KBM-7 (cell line): ENCODE measurements around the gene USP46.
A peak's percentile ranks its signal among the peaks of the same experiment; 100 is the strongest.

Experiments used
- DNase-seq: peaks from one replicate; pipeline ENCODE4 v3.0.0-alpha.2; 2015
- in situ Hi-C: fragments of 300-500 bp; cut with MboI; formaldehyde crosslinking; loops from 2 replicates; pipeline ENCODE4 v1.14.3; 2020; ENCODE audit warnings: low sequenced_read_pairs, low pct_unique_long_range_greater_than_20kb, mixed read lengths

Gene USP46

DNA sequence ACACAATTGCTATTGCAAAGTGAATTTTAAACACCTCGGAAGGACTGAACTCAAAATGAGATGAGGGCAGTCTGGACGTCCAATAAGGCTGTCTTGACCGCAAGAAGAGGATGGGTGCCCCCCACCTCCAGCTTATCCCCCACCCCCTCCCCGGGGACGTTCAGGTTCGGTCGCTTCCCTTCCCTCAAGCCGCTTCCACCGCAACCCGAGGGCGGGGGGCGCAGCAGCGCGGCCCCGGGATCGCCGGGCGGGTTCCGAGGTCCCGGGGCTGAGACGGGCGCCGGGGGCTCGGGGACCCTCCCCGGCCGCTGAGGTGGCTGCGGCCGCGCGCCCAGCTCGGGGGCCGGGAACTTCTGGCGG, 480 bp downstream of the USP46 start:
- in situ Hi-C loops: no loop called here
- no peak for DNase-seq

- in situ Hi-C loops: no loop called here
- DNase-seq: no peak
Observed at GRCh38 chr4:52657618-52658501, 1.2 kb downstream of the USP46 start.

DNA sequence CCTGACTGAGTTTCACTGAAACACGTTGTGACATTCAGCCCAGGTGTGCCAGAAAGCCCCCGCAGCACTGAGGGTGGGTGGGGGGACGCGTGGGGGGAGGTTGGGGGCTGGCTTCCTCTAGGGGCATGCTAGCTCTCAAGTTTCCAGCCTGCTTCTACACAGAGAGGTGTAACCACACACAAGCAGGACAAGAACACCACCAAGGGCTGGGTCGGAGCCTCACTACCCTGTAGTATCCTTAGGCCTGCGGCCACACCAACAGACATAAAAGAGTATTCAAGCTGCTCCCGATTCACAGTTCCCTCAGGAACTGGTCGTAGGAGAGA, 1.8 kb downstream of the USP46 start:
- no peak for DNase-seq
- in situ Hi-C loops: no loop called here

DNA sequence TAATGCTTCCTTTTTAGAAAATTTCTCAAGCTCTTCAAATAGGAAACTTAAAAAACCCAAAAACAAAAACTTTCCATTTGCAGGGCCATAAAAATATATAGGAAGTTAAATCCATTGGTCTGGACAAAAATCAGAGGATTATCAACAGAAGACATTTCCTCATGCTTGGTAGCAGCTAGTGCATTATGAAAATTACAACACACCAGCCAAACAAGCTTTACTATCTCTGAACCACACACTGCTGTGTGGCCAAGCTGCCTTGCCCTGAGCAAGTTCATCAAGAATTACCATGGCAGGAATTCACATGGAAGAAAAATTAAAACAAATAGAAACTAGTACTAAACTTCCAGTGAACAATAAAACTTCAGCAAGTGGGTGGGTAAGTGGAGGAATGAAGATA, 3.6 kb downstream of the USP46 start:
- in situ Hi-C loops: no loop called here
- DNase-seq: no peak

GRCh38 chr4:52651996-52652672, 7.0 kb downstream of the USP46 start:
- no peak for DNase-seq
- in situ Hi-C loops: no loop called here

DNA sequence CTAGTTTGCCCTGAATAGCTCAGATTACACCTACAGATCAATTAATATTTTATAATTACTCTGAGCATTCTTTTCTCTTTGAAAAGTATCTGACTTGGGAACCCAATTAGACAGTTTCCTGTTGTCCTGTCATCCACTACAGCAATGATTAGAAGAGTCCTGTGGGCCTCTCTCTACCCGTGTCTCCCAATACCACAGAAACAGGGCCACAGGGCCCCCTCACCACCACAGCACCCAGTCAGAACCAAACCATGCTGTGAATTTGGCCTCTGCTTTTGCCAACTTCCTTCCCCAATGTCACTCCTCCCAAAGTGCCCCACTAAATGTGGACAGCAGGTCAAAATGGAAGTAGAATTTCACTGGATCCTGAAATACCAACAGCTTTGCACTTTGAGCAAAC, 10.3 kb downstream of the USP46 start:
- in situ Hi-C loops: no loop called here
- no peak for DNase-seq

- no peak for DNase-seq
- in situ Hi-C loops: no loop called here
Observed at GRCh38 chr4:52646741-52647140, 12.4 kb downstream of the USP46 start.

- no peak for DNase-seq
- in situ Hi-C loops: no loop called here
Observed at GRCh38 chr4:52646096-52646495, 13.0 kb downstream of the USP46 start.

GRCh38 chr4:52645300-52645699, 13.8 kb downstream of the USP46 start:
- DNase-seq: no peak
- in situ Hi-C loops: no loop called here

DNA sequence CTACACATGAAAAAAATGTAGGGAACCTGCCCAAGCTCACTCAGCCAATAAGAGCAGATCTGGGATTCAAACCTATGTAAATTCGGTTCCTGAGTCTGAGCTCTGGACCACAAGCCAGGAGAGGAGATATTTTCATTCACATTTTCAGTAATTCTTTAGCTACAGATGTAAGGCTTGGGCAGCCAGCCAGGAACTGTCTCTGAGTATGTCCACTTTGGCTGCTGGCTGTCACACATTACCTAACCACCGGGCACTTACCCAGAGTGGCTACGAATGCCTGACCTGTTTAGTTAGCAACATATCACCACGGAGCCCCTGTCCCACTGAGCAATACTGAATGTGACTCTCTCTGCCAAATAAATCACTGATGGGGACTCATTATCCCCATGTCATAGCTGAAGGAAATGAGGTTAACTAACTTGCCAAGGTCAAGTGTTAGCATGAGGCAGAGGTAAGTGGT, 15.3 kb downstream of the USP46 start:
- no peak for DNase-seq
- in situ Hi-C loops: no loop called here

GRCh38 chr4:52643190-52643589, 15.9 kb downstream of the USP46 start:
- in situ Hi-C loops: no loop called here
- no peak for DNase-seq

- in situ Hi-C loops: no loop called here
- no peak for DNase-seq
Observed at GRCh38 chr4:52641854-52642563, 17.1 kb downstream of the USP46 start.

DNA sequence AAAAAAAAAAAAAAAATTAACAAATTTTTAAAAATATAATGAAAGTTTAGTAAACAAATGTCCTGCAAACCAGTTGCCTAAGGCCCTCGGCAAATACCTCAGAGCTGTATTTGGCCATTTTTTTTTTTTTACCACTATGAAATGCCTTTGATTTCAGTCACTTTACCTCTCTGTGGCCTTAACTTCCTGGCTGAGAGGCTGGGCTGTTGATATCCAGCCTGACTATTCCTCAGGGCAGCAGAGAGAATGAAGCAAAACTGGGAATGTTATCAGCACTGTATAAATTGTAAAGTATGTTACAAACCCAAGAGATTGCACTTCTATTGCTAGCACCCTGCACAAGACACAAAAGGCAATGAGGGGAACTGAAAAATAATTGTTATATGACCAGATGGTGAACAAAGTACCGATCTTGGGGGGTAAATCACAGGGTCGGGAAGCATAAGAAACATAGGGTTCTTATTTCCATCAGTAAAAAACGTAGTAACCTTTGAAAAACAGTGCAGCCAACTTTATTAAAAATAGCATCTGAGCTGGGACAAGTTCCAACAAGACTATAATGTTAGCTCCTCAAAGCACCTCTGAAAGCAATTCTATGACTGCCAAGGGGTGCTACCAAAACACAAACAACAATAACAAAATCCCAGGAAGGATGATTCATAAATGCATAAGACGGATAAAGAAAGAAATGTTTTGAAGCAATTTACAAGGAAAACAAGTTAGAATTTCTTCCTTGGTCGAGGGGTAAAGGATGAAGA, 18.1 kb downstream of the USP46 start:
- in situ Hi-C loops: no loop called here
- no peak for DNase-seq

DNA sequence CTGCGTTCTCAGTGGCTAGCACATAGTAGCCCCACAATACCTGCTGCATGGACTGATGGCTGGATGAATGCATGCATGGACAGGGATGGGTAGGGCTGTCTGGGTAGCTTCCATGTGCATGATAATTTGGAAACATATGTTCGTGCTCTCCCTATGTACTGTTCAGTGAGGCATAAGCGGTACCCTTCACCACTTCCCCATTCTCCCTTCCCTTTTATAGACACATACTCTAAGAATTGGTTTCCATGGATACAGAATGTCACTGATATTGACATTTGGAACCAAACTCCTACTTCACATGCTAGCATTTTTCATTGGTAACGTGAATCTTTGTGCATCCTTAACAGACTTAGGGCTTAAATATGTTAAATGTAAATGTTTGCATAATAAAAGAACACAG, 20.4 kb downstream of the USP46 start:
- DNase-seq: peak; percentile 93
- in situ Hi-C loops: no loop called here

DNA sequence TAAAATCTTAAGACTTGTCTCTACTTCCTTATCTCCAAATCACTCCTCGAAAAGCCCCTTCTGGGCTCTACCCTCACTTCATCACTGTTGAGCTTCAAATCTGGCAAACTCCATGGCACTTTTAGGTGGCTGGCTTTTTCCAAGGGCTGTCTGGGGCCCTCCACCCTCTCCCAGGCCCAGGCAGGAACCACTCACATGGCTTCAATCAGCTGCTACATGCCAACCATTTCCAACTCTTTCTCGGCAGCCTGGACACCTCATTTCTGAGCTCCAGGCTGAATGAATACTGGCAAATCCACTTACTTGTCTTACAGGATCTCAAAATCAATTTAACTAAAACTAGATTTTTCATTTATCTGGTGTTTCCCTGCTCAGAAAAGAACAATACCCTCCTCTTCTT, 22.0 kb downstream of the USP46 start:
- in situ Hi-C loops: no loop called here

DNA sequence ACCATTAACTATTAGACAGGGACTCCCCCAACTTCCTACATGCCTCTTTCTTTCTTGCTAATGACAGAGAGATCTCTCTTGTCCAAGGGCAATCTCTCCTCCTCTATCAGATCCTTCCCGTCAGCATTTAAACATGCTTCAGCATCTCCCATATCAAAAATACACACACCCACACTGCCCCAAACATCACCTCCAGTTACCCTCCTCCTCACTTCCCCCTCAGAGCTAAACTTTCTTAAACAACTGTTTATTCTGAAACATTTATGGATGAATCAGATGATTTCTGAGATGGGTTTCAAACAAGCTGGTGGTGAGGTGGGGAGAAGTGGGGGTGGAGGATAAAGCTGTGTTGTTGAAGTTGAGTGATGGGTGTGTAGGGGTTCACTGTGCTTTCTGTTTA, 23.5 kb downstream of the USP46 start:
- in situ Hi-C loops: no loop called here
- no peak for DNase-seq

More for the DNA sequence above, 22.0 kb downstream of the USP46 start:
- no peak for DNase-seq

DNA sequence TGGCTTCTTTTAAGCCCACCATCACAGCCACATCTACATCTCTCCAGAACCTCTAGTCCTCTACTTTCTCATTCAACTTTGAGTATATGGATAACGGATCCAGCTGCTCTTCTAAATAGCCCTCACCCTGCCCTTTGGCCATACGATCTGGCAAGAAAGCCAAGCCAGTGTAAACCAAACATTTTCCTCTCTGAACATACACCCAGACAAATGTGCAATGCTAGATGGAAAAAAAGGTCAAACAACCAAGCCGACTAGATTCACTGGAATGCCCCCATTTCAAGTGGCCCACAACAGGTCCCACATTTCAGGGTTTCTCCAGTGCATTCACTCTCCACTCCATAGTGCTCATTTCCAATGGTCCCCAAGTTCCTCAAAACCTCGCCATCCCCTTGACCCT, 24.0 kb downstream of the USP46 start:
- DNase-seq: no peak
- in situ Hi-C loops: no loop called here

- in situ Hi-C loops: no loop called here
- no peak for DNase-seq
Observed at GRCh38 chr4:52633846-52634245, 25.3 kb downstream of the USP46 start.

DNA sequence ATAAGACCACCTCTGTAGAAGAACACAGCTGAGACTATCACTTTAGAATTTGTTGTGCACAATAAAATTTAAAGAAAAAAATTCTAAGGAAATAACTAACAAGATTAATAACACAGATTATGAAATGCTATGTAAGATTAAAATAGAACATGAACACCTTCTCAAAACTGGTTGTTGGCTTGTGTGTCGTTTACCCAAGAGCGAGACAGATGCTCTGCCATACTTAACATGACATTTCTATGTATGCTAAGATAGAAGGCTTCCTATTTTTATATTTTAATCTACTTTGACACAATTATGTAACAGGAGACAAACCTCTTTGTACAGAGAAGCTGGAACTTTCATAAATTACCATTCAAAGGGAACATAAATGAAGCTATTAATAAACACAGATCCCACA, 30.1 kb downstream of the USP46 start:
- in situ Hi-C loops: no loop called here
- no peak for DNase-seq

- DNase-seq: no peak
- in situ Hi-C loops: no loop called here
Observed at GRCh38 chr4:52628543-52628942, 30.6 kb downstream of the USP46 start.
